HG02884 (cell line): ENCODE measurements around the gene BCL7A.
"Not testable (repeated sequence)": the region's sequence is repeated elsewhere in the genome, so short reads cannot be mapped to it uniquely, and the experiment has no call there.

Experiments used
- ATAC-seq: cut with Tn5 transposase; IDR thresholded peaks from one replicate; pipeline ENCODE4 v1.9.1; 2021; ENCODE audit warnings: mild to moderate bottlenecking, moderate library complexity; ENCODE audit not compliant: unreplicated experiment

Gene BCL7A

GRCh38 chr12:122051231-122051876, 29.7 kb downstream of the BCL7A start:
- ATAC-seq, result no peak

DNA sequence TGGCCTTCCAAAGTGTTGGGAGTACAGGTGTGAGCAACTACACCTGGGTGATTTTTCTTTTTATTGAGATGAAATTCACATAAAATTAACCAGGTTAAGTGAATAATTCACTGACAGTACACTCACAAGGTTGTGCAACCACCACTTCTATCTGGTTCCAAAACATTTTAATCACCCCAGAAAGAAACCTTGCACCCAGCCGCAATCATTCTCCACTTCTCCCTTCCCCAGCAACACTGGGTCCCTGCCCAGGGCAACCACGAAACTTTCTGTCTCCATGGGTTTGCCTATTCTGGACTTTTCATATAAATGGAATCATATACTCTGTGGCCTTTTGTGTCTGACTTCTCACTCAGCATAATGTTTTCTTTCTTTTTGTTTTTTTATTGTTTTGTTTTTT, 30.6 kb downstream of the BCL7A start:
- ATAC-seq, result no peak

GRCh38 chr12:122054842-122055520, 33.3 kb downstream of the BCL7A start:
- no peak for ATAC-seq

DNA sequence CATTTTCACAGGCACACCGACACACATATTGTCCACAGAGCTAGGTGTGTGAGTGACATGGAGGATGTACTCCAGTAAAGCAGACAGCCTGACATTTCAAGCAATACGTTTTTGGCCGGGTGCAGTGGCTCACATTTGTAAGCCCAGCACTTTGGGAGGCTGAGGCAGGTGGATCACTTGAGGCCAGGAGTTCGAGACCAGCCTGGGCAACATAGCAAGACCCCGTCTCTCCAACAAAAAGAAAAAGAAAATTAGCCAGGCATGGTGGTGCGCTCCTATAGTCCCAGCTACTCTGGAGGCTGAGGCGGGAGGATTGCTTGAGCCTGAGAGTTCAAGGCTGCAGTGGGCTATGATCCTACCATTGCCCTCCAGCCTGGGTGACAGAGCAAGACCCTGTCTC, 34.7 kb downstream of the BCL7A start:
- not testable (repeated sequence) for ATAC-seq

DNA sequence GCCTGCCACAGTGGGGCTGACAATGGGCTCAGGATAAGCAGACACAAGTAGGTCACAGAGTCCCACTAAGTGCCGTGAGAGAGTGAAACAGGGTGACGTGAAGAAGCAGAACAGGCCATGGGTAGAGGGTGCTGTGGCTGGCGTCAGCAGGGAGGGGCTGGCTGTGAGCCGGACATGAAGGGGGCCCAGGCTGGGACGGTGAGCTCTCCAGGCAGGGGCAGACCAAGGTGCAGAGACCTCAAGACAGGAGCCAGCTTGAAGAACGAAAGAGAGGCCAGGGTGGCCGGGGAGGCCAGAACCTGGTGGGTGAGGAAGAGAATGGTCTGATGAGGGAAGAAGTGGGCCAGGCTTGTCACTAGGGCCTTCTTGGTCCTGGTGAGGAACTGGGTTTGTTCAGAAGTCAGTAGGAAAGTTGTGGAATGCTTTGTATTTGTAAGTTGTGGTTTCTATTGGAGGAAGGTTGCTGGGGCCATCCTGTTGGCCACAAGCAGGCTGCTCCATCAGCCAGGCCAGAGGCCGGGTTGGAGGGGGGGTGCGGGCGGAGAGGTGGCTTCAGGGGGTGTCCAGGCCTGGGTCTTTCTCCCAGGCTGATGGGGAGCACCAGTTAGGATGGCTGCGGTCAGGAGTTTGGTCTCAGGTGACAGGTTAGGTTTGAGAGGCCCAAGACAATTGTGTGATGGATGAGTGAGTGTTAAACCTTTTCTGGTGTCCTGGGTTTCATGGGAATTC, 35.5 kb downstream of the BCL7A start:
- ATAC-seq, result no peak

GRCh38 chr12:122057769-122058168, 36.1 kb downstream of the BCL7A start:
- no peak for ATAC-seq

GRCh38 chr12:122058549-122059149, 37.0 kb downstream of the BCL7A start:
- ATAC-seq, result no peak

- ATAC-seq, result no peak
These were observed 37.7 kb downstream of the BCL7A start for GRCh38 chr12:122059203-122059960.

DNA sequence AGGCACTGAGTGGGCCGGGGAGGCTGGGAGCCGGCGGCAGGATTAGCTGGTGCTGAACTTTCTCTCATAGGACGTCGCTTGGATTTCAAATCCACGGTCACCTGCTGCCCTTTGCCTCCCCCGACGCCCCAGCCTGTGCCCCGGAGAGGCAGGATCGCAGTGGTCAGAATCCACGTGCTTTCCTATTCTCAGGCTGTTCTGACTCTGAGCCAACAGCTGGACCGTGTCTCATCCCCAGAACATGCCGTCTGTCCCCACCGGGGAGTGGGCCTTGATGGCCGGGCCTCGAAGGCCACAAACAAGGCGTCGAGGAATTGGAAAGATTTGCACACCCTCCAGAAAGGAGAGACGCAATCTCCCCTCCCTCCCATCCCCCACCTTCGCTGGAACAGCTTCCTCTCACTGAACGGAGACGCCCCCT, 38.4 kb downstream of the BCL7A start:
- ATAC-seq, result no peak

GRCh38 chr12:122061253-122061652, 39.6 kb downstream of the BCL7A start:
- no peak for ATAC-seq

GRCh38 chr12:122062832-122063693, 41.4 kb downstream of the BCL7A start:
- no peak for ATAC-seq

- ATAC-seq, result no peak
These were observed 42.0 kb downstream of the BCL7A start for GRCh38 chr12:122063694-122064024.

GRCh38 chr12:122064025-122064777, 42.5 kb downstream of the BCL7A start:
- peak; percentile 54 for ATAC-seq

DNA sequence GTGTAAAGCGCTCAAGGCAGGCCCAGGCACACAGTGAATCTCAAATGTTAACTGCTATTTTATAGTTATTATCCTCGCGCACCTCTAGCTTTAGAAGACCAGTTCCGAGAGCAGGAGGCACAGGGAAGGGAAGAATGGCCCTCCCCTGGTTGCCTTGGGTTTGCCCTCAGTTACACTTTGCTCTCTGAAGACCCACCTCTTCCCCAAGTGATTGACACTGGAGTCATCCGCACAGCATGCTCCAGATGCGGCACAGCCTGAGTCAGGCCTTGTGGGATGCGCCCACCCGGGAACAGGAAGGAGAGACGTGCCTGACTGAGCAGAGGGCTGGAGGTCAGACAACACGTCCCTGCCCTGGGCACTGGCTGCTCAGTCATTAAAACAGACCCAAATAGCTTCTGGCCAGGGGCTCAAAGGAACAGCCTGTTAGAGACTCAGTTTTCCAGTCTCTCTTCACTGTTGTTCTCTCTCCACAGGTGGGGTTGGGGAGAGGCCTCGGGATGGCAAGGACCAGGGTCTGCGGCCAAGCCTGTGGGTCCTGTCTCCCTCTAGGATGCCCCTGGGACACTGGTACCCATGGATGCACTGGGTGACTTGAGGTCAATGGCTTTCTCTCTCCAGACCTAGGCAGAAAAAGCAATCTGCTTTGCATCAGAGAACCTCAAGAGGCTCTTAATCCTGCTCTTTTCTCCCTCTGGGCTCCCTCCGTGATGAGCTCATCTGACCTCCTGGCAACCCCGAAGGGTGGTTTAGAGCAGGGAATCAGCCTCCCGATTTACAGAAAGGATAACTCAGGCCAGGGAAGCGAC, 43.3 kb downstream of the BCL7A start:
- no peak for ATAC-seq

- no peak for ATAC-seq
These were observed 45.9 kb downstream of the BCL7A start for GRCh38 chr12:122067548-122067947.

GRCh38 chr12:122067966-122068365, 46.3 kb downstream of the BCL7A start:
- ATAC-seq, result peak; percentile 74

DNA sequence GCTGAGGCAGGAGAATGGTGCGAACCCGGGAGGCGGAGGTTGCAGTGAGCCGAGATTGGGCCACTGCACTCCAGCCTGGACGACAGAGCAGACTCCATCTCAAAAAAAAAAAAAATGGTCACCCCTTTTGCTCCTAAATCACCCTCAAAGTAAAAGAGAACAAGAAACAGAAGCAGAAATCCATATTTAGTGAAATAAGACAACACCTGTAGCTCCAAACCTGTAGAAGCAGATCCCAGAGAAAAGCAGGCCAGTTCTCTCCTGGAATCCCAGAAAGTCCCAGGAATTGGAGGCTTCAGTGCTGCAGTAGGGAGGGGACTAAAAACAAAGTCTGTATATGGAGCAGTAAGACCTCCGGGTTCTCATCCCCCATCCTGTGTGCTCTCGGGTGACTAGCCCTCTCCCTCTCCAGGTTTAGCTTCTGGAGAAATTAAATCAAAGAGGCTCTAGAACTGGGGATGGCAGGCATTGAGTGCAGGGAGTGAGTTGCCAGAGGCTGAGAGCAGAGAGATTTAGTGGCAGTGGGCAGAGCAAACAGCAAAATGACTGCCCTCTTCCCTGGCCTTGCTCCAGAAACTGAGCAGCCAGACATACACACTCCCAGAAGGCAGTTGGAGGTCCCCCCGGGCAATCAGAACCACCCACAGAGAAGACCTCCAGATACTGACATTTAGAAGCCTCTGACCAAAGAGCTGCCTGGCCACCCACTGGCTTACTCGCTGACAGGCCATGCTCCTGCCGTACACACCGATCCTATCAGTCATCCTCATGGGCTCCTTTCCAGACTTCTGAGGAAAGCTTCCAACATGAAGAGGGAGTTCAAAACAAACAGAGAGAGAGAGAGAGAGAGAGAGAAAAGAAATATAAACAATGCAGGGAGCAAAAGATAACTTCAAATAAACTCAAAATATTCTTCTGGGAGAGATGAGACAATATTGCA, 50.6 kb downstream of the BCL7A start:
- no peak for ATAC-seq
